Stimulated activated CD8-positive, alpha-beta memory T cell treated with anti-CD3 and anti-CD28 coated beads, Interleukin-7, amount 100 ng/mL, for 1 hour (primary cell): ENCODE measurements around the gene EPHA6.
"Not testable (repeated sequence)": the region's sequence is repeated elsewhere in the genome, so short reads cannot be mapped to it uniquely, and the experiment has no call there.

Experiments used
- DNase-seq, 2 donors: peaks; one replicate each; pipeline ENCODE4 v3.0.0-alpha.2; 2020; ENCODE audit warnings: low read depth in 2 of 2

EPHA6 gene

GRCh38 chr3:97025612-97026011 is 211.2 kb downstream of the EPHA6 start:
- not testable (repeated sequence) for DNase-seq

GRCh38 chr3:97029972-97030371 is 215.6 kb downstream of the EPHA6 start:
- DNase-seq: no peak

- no peak for DNase-seq
Observed at GRCh38 chr3:97037294-97037943, 223.0 kb downstream of the EPHA6 start.

GRCh38 chr3:97043411-97043810 is 229.0 kb downstream of the EPHA6 start:
- no peak for DNase-seq

- no peak for DNase-seq
Observed at GRCh38 chr3:97057365-97057764, 243.0 kb downstream of the EPHA6 start.

GRCh38 chr3:97059168-97059567 is 244.8 kb downstream of the EPHA6 start:
- no peak for DNase-seq

- no peak for DNase-seq
Observed at GRCh38 chr3:97066531-97066930, 252.1 kb downstream of the EPHA6 start.

- no peak for DNase-seq
Observed at GRCh38 chr3:97070302-97070701, 255.9 kb downstream of the EPHA6 start.

- DNase-seq: no peak
Observed at GRCh38 chr3:97074546-97074945, 260.2 kb downstream of the EPHA6 start.

- DNase-seq: no peak
Observed at GRCh38 chr3:97076673-97077072, 262.3 kb downstream of the EPHA6 start.

GRCh38 chr3:97089621-97090020 is 275.2 kb downstream of the EPHA6 start:
- DNase-seq: no peak

- DNase-seq: no peak
Observed at GRCh38 chr3:97102641-97103040, 288.2 kb downstream of the EPHA6 start.

GRCh38 chr3:97105989-97106651 is 291.7 kb downstream of the EPHA6 start:
- DNase-seq: no peak

GRCh38 chr3:97106652-97106989 is 292.2 kb downstream of the EPHA6 start:
- no peak for DNase-seq

GRCh38 chr3:97108136-97108535 is 293.7 kb downstream of the EPHA6 start:
- DNase-seq: no peak

GRCh38 chr3:97111244-97111643 is 296.9 kb downstream of the EPHA6 start:
- DNase-seq: no peak

- no peak for DNase-seq
Observed at GRCh38 chr3:97121386-97121785, 307.0 kb downstream of the EPHA6 start.

GRCh38 chr3:97125902-97126499 is 311.6 kb downstream of the EPHA6 start:
- no peak for DNase-seq

GRCh38 chr3:97131476-97131875 is 317.1 kb downstream of the EPHA6 start:
- DNase-seq: no peak

- DNase-seq: no peak
Observed at GRCh38 chr3:97138914-97139541, 324.6 kb downstream of the EPHA6 start.

GRCh38 chr3:97148931-97149330 is 334.5 kb downstream of the EPHA6 start:
- DNase-seq: no peak

GRCh38 chr3:97161169-97161568 is 346.8 kb downstream of the EPHA6 start:
- DNase-seq: no peak

GRCh38 chr3:97177242-97177641 is 362.8 kb downstream of the EPHA6 start:
- DNase-seq: no peak
